T-helper 1 cell (primary cell): ENCODE data around the gene GALNT3.

Experiments
- DNase-seq, 5 donors: peaks; one replicate each; pipeline ENCODE4 v3.0.0-alpha.2; 2012 to 2020

The GALNT3 gene

DNA sequence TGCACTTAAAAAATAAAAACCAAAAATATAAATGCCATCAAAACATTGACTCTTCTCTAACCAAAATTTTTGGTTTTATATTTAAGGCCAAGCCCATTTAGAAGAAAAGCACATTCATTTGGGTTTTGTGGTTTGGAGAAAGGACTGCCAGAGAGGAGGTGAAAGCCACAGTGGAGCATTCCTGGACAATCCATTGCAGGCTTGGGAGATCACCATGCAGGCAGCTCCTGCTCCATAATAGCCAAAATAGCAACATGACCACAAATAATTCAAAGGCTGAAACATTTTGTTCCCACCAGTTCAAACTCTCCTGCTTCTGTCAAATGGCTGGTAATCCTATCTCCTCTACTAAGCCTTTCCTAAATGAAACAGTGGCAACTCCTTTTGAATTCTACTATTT is 73.5 kb downstream of the GALNT3 start:
- no peak for DNase-seq

DNA sequence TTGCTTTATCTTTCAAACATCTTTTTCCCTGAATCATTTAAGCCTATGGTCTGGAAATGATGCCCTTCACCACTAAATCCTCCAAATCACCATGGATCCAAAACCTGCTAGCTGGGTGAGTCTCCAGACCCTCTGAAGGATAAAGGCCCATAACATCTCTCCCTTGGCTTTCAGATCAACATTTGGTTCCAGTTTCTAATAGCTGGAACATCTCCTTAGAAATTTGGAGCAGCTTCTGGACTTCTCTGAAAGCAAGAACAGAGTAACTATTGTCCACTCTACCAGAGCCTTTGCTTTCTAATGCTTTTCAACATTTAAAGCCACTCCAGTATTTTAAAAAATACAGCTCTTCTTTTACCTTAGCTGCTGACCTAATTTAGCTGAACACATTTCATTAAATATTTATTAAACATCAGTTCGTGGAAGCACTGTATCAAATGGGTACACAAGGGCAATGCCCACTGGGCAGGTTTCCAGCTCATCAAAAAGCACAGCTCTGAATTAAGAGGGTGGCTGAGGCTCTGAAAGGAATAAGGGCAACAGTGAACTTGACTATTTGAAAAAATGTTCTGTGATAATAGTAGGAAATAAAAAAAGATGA is 75.3 kb downstream of the GALNT3 start:
- DNase-seq, result no peak

DNA sequence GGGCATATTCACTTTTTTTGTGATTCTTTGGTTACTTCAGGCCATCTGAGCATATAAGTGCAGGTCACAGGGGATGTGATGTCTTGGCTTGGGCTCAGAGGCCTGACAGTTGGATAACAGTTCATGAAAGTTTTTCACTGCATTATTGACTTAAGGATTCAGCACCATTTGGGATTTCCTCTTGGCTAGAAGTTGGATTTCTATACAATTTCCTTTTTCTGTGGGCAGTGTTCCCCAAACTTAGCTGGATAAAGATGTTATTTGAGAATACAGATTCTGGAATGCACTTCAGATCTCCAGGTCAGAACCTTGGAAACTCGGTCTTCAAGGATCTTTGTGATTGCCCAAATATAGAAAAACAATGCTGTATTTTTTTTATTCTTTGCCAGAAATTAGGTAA is 78.0 kb downstream of the GALNT3 start:
- DNase-seq, result no peak

DNA sequence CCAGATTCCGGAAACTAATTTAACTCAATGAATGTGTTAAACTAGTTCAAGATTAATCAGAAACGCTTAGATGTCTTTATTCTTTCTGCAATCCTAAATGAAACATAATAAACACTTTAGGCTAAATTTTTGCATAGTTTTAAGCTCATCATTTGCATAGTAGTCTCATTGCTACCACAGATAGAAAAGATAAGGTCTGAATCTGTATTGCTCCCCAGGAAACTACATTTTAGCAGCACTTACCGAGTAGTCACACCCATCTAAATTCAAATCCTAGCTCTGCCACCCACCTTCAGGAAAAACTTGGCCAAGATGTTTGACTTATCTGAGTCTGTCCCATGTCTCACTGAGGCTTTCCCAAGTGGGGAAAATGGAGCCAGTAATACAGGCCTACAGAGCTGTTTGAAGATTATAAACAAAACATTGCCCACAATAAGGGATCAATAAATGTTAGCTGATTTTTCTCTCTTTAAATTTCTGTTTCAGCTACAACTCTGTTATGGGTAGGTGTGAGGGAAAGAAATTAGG is 87.0 kb downstream of the GALNT3 start:
- no peak for DNase-seq

DNA sequence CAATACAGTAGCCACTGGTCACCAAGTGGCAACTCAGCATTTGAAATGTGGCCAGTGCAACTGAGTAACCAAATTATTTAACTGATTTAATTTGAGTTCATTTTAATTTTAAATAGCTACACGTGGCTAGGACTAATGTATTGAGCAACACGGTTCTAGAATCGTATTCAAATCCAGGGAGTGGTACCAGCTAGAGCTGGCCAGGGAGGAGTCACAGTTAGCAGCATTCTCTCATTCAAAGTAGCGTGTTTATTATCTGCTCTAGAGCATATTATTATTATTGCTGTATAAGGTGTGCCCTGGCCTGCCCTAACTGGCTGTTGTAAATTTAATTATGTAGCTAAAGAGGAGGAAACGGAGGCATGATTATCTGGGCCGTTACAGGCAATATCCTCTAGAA is 92.9 kb downstream of the GALNT3 start:
- no peak for DNase-seq

DNA sequence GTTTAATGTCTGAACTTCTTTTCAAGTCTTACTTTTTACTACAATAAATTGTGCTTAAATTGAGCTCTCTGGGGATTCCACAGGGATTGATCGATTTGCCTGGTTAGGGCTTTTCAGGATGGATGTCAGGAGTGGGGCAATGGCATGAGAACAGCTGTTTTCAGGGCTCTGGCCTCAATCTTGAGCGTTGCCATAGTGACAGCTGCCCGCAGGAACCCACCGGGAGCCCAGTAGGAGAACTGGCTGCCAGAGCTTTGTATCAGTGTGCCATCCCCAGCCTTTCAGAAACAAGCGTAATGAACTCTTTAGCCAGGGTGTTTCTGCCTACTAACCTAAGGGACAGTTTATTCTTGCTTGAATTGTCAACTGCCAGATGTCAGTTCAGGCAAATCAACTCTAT is 93.5 kb downstream of the GALNT3 start:
- DNase-seq, result no peak

DNA sequence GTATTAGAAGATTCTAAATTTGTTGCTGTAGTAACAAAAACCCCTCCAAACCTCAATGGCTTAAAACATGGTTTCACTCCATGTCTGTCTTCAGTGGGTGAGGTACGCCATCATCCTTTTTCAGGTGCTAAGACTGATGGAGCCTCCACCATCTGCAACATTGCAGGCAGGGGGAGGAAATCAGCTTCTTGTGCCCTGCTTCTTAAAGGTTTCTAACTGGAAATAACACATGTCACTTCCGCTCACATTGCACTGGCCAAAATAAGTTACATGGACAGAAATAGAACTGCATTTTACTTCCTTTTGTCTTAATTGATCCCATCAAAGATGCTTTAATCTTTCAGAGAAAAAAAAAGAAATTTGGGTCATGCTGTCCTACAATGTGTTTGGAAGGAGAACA is 94.1 kb downstream of the GALNT3 start:
- no peak for DNase-seq

DNA sequence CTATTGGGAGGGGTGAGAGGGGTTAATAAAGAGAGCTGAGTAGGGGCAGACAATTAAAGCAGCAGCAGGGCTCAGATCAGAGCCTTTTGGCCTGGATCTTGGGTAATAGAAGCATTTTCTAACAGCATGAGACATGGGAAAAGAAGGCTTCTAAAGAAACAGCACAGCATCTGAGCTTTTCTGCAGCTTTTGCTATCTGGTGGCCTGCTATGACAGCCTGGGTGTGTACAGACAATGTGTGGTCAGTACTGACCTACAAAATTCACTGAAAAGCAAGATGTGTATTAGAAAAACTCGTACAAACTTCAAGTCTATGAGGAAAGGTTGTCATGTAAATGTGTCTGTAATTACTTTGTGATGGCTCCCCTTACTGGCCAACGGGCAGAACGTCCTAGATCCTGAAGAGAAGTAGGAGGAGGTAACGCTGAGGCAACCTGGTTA is 95.6 kb downstream of the GALNT3 start:
- peak in 1 of 5 donors; percentile 5 for DNase-seq

DNA sequence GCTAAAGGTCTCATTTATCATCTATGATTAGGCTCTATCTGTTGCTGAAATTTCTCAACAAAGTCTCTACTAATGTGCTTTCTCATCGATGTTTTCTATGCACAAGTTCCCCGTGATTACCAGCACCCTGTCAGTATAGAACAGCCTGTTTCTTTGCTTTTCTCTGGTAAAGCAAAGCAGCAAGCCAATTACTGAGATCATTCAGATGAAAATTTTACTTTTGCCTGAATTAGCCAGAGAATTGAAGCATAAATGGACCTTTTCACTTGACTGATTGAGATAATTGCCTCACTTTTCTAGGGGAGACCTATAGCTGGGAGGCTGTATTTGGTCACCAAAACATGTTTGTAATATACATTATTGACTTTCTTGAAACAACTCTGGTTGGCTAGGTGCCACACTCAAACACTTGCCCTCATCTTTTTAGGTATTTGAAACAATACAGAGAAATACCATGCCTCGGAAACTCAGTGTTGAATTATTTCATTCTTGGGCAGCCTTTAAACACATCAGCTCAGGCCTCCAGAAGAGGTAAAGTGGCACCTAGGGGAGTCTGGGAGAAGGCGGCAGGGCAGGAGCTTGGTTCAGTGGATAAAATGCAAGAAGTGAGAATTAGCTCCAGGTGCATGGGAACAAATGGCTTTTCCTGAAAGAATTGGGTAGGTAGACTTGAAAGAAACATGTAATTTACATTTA is 96.2 kb downstream of the GALNT3 start:
- DNase-seq, result no peak
